ENCODE results near the gene PEX5L.

PEX5L gene

GRCh38 chr3:179766416-179767133, 270.2 kb downstream of the PEX5L start:
- no peak for DNase-seq

DNA sequence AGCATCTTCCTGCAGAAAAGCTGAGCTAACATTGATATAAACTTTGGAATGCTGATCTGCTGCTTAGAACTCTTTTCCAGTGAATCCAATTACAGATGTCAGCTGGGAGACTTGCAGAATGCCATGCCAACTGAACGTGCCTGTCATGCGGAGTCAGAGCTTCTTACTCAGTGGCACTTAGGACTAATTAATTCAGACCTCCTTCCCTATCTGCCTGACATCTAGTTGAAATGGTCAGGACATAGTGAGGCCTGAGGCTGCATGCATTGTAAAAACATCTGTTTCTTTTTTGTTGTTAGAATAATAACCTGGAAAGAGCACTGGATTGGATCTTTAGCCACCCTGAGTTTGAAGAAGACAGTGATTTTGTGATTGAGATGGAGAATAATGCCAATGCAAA, 271.3 kb downstream of the PEX5L start:
- no peak for DNase-seq

GRCh38 chr3:179760944-179761343, 275.8 kb downstream of the PEX5L start:
- DNase-seq, result no peak

- no peak for DNase-seq
Measured at GRCh38 chr3:179750720-179751328, 285.9 kb downstream of the PEX5L start.

GRCh38 chr3:179745716-179746115, 291.0 kb downstream of the PEX5L start:
- DNase-seq, result no peak

DNA sequence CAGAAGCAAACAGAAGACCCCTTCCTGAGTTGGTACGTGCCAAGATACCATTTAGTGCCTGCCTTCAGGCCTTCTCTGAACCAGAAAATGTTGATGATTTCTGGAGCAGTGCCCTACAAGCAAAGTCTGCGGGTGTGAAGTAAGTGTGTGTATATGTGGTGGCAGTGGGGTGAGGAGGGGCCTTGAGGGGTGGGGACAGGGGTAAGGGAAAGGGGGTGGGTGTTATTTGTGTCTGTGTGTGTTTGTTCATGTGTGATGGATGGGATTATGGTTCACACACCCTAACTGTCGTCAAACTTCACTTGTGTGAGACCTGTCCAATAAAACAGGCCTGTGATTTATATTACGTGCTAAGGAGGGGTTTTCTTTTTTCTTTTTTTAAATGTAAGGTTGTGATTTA, 291.7 kb downstream of the PEX5L start:
- DNase-seq, result no peak

All from NCI-H1105 (cell line).